Motor neuron (in vitro differentiated cells): ENCODE measurements around the gene MAP3K21. TPM values are rescaled to one million over a fixed set of nuclear protein-coding genes. Genes with fewer than 3 reads are reported as not detected.

Source experiments
- ATAC-seq, 8 experiments: fragments of 200-7000 bp; cut with Tn5 transposase; replicated peaks in 6 of 8; 2 replicates each; pipeline ENCODE4 v1.8.0; 2021; ENCODE audit warnings: mild to moderate bottlenecking in 8 of 8, moderate library complexity in 8 of 8
- H3K27ac ChIP-seq, 2 donors: fragments of 250-450 bp; sonication (Bioruptor Pico); 2 replicates each; pipeline ENCODE4 v1.9.0; 2021; ENCODE audit warnings: antibody characterized with exemption in 2 of 2, mild to moderate bottlenecking in 2 of 2, moderate library complexity in 1 of 2
- H3K4me1 ChIP-seq, 2 donors: fragments of 250-450 bp; sonication (Bioruptor Pico); replicated peaks in 1 of 2; 2 replicates each; pipeline ENCODE4 v1.6.1; 2021; ENCODE audit warnings: antibody characterized with exemption in 2 of 2, mild to moderate bottlenecking in 2 of 2, moderate library complexity in 1 of 2
- H3K4me3 ChIP-seq, 5 donors: fragments of 250-450 bp; sonication (Bioruptor Pico); 2 replicates each; pipeline ENCODE4 v1.9.0; 2021; ENCODE audit warnings: antibody characterized with exemption in 5 of 5, mild to moderate bottlenecking in 5 of 5, moderate library complexity in 4 of 5
- WGBS, 10 experiments: fragments of 450-650 bp; shearing (Covaris generic); methylation state at CpG; one replicate each; pipeline ENCODE4 v1.0.0; 2022; 5-methylcytosine and 5-hydroxymethylcytosine counted together
- in situ Hi-C, 9 experiments: fragments of 400-800 bp; cut with MboI; loops; one replicate each; pipeline ENCODE4 v1.15.0; 2021; ENCODE audit warnings: low sequenced_read_pairs in 9 of 9, low pct_unique_long_range_greater_than_20kb in 2 of 9; ENCODE audit not compliant: unreplicated experiment in 9 of 9
- total RNA-seq, 8 experiments: library from RNA; unstranded; fragments of 300-600 nt; gene quantifications; 2 replicates each; pipeline versions ENCODE4 v1.2.3 to v1.2.4, GENCODE V29; 2022

Gene MAP3K21
- 1 to 10 TPM in 6 of 8 experiments, under 1 TPM in 2; 0.25 to 4.7 (median 2.7) TPM for total RNA-seq

GRCh38 chr1:233327651-233328141, at the start of gene MAP3K21:
Gene MAP3K21 (plus strand): TSS chr1:233327724. CDS start chr1:233328029, 305 bp downstream.
- 0% methylated on average over 3 of the region's 68 CpGs; no CpG with 5 or more reads in 9 of the 10 experiments for WGBS, 10 experiments
- in situ Hi-C loops, result no loop called here
- peak within 1 kb of the TSS; percentile 41 to 68 (median 61) for H3K4me3 ChIP-seq
- peak within 1 kb of the TSS in 1 of 2 donors; percentile 4 for H3K27ac ChIP-seq
- H3K4me1 ChIP-seq, result peaks cover 11 to 13% of the 10 kb centered on the region in 2 donors
- ATAC-seq, result peak; percentile 59 to 74 (median 71)

- WGBS, 10 experiments, result 17 to 100% (median 85%) methylated on average over 1 of the region's 1 CpG; no CpG with 5 or more reads in 4 of the 10 experiments
- ATAC-seq, result peak in 2 of 8 experiments; percentile 9 to 30
- in situ Hi-C loops, result no loop called here
- Histone ChIP-seq H3K4me3 (no peak overlapping the region), H3K4me1 (no peaks in the 10 kb centered on the region), H3K27ac (no peak overlapping the region)
Measured at GRCh38 chr1:233278631-233279030, 48.9 kb upstream of the MAP3K21 start.

- Histone ChIP-seq H3K4me1 (no peaks in the 10 kb centered on the region), H3K27ac (no peak overlapping the region), H3K4me3 (no peak overlapping the region)
- no peak for ATAC-seq
- in situ Hi-C loops, result no loop called here
- 61 to 100% (median 87%) methylated on average over 2 of the region's 2 CpGs for WGBS, 10 experiments
Measured at GRCh38 chr1:233279971-233280370, 47.6 kb upstream of the MAP3K21 start.

GRCh38 chr1:233281711-233282581, 45.6 kb upstream of the MAP3K21 start:
- Histone ChIP-seq H3K27ac (no peak overlapping the region), H3K4me3 (no peak overlapping the region), H3K4me1 (no peaks in the 10 kb centered on the region)
- ATAC-seq, result no peak
- WGBS, 10 experiments, result 79 to 100% (median 92%) methylated on average over 2 to 8 of the region's 8 CpGs
- in situ Hi-C loops, result no loop called here

- WGBS, 10 experiments, result 75 to 100% (median 95%) methylated on average over 1 to 3 of the region's 3 CpGs
- in situ Hi-C loops, result no loop called here
- no peak overlapping the region for H3K4me3 ChIP-seq
- ATAC-seq, result no peak
- H3K4me1 ChIP-seq, result no peaks in the 10 kb centered on the region
- H3K27ac ChIP-seq, result no peak overlapping the region
Measured at GRCh38 chr1:233282582-233282886, 45.0 kb upstream of the MAP3K21 start.

GRCh38 chr1:233289676-233290075, 37.8 kb upstream of the MAP3K21 start:
- 33 to 80% (median 65%) methylated on average over 1 to 4 of the region's 4 CpGs for WGBS, 10 experiments
- H3K4me1 ChIP-seq, result peaks cover 3 to 8% of the 10 kb centered on the region in 2 donors

GRCh38 chr1:233290396-233291034, 37.0 kb upstream of the MAP3K21 start:
- 50 to 91% (median 87%) methylated on average over 2 to 5 of the region's 5 CpGs for WGBS, 10 experiments
- Histone ChIP-seq H3K27ac (no peak overlapping the region), H3K4me1 (peaks cover 6 to 9% of the 10 kb centered on the region in 2 donors), H3K4me3 (no peak overlapping the region)
- ATAC-seq, result no peak
- in situ Hi-C loops, result no loop called here

More at GRCh38 chr1:233289676-233290075, 37.8 kb upstream of the MAP3K21 start:
- Histone ChIP-seq H3K27ac (no peak overlapping the region), H3K4me3 (no peak overlapping the region)
- in situ Hi-C loops, result no loop called here
- ATAC-seq, result no peak

GRCh38 chr1:233293556-233294446, 33.7 kb upstream of the MAP3K21 start:
- in situ Hi-C loops, result no loop called here
- H3K27ac ChIP-seq, result no peak overlapping the region
- peak overlapping the region in 1 of 5 donors; percentile 91 for H3K4me3 ChIP-seq
- no peak for ATAC-seq
- peaks cover 3 to 8% of the 10 kb centered on the region in 2 donors for H3K4me1 ChIP-seq
- WGBS, 10 experiments, result 80 to 100% (median 94%) methylated on average over 1 to 3 of the region's 3 CpGs

- 0 to 17% (median 3%) methylated on average over 1 to 7 of the region's 8 CpGs; no CpG with 5 or more reads in 1 of the 10 experiments for WGBS, 10 experiments
- Histone ChIP-seq H3K27ac (no peak overlapping the region), H3K4me1 (peaks cover 3 to 8% of the 10 kb centered on the region in 2 donors), H3K4me3 (peak overlapping the region; percentile 55 to 91 (median 81))
- ATAC-seq, result peak; percentile 29 to 82 (median 76)
- in situ Hi-C loops, result no loop called here
Measured at GRCh38 chr1:233294913-233295236, 32.6 kb upstream of the MAP3K21 start.

- Histone ChIP-seq H3K27ac (no peak within 1 kb of the TSS), H3K4me1 (peaks cover 3 to 8% of the 10 kb centered on the region in 2 donors), H3K4me3 (peak within 1 kb of the TSS; percentile 55 to 91 (median 81))
- 0 to 4% (median 0%) methylated on average over 1 to 18 of the region's 54 CpGs; no CpG with 5 or more reads in 2 of the 10 experiments for WGBS, 10 experiments
- ATAC-seq, result peak; percentile 73 to 98 (median 92)
- in situ Hi-C loops, result no loop called here
Measured at GRCh38 chr1:233295237-233295974, 32.1 kb upstream of the MAP3K21 start, which contains the start of gene PCNX2. Gene PCNX2 (minus strand): TSS chr1:233295725. CDS start chr1:233295478, 247 bp downstream.

GRCh38 chr1:233295975-233296322, 31.6 kb upstream of the MAP3K21 start:
- 0 to 26% (median 15%) methylated on average over 4 to 5 of the region's 5 CpGs for WGBS, 10 experiments
- no peak for ATAC-seq
- Histone ChIP-seq H3K27ac (no peak overlapping the region), H3K4me3 (peak overlapping the region; percentile 55 to 91 (median 81)), H3K4me1 (peaks cover 3 to 8% of the 10 kb centered on the region in 2 donors)
- in situ Hi-C loops, result no loop called here

GRCh38 chr1:233299450-233299849, 28.1 kb upstream of the MAP3K21 start:
- WGBS, 10 experiments, result 60 to 100% (median 80%) methylated on average over 1 to 5 of the region's 5 CpGs; no CpG with 5 or more reads in 3 of the 10 experiments
- no peak for ATAC-seq
- no peak overlapping the region for H3K4me3 ChIP-seq
- H3K27ac ChIP-seq, result no peak overlapping the region
- in situ Hi-C loops, result no loop called here
- H3K4me1 ChIP-seq, result peaks cover 3 to 6% of the 10 kb centered on the region in 2 donors
